ENCODE data around the gene TEX19.
"Not testable (repeated sequence)": the region's sequence is repeated elsewhere in the genome, so short reads cannot be mapped to it uniquely, and the experiment has no call there.

Gene TEX19

DNA sequence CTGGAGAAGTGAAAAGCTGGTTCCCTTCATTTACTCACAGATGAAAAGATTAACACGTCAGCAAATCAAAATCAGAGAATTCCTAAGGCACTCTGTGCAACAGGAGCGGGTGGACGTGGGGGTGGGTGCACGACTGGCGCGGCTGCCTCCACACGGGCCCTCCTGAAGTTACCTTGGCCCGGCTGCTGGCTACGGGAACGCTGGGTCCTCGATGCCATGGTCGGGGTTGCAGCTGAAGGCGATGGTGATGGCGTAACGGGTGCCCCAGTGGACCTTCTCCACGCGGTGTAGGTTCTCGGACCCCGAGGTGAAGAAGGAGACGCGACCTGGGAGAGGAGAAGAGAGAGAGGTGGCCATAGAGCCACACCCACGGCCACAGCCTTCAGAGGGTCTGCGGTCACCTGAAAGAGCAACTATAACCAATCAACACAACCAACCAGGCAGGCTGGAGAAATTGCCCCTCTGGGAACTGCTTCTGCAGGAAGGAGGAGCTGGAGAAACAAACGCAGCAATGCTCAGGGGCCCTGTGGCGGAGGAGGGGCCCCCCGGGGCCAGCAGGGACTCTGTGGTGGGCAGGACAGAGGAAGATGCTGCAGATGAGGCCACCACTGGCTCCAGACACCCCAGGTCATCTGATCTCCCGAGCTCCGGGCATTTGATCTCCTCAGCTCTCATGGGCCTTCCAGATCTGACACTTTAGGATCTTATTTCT is 33.3 kb downstream of the TEX19 start:
- DNase-seq, result no peak

- DNase-seq, result no peak
Observed at GRCh38 chr17:82392941-82393340, 33.9 kb downstream of the TEX19 start.

DNA sequence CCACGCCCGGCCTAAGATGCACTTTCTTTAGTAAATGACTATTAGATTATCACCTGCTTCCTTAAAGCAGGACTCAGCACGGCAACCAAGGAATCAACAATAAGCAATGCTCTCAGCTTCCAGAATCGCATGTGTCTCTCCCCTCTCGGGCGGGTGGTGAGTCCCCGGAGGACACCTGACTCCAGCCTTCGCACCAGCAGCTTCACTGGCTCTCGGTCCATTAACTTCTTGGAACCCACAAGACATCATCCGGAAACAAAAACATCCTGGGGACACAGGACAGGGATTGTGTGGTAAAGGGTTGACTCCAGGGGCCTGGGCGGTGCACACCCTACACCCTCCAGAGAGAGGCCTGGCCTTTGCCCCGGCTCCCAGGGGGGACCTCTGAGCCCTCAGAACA is 35.2 kb downstream of the TEX19 start:
- DNase-seq, result no peak

GRCh38 chr17:82396601-82397435 is 37.8 kb downstream of the TEX19 start:
- DNase-seq, result no peak

DNA sequence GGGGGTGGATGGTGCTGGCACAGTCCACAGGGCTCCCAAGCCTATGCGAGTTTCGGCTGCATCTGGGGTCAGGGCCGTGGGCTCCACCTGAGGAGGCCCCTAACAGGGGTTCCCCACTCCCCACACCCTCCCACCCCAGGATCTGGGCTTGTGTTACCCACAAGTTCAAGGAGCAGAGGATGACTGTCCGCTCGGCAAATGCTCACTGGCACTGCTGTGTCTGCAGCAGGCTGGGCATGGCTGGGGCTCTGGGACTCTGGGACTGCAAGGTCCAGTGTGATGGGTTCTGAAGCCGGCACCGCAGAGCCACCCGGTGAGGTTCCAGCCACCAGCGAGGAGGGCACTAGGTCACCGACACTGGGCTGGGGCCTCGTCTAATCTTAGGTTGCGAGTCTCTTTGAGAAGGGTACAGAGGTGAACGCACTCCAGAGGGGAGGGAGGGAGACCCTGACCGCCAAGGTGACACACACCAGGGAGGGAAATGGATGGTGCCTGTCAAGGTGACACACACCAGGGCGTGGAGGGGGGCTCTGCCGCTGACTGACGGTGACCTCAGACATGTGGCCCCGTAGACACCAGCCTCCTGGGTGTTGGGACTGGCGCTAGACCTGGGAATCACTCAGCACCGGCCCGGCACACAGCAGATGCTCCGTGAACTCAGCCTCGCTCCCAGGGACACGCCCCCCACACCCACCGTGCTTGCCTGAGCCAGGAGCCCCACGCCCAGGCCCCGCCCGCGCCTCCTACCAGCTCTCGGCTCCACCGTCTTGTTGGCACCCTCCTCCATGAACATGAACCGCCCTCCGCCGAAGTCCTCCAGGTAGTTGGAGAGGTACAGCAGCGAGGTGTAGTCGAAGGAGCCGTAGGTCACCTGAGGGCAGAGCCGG is 38.6 kb downstream of the TEX19 start:
- no peak for DNase-seq

GRCh38 chr17:82399041-82399441 is 40.0 kb downstream of the TEX19 start:
- no peak for DNase-seq

DNA sequence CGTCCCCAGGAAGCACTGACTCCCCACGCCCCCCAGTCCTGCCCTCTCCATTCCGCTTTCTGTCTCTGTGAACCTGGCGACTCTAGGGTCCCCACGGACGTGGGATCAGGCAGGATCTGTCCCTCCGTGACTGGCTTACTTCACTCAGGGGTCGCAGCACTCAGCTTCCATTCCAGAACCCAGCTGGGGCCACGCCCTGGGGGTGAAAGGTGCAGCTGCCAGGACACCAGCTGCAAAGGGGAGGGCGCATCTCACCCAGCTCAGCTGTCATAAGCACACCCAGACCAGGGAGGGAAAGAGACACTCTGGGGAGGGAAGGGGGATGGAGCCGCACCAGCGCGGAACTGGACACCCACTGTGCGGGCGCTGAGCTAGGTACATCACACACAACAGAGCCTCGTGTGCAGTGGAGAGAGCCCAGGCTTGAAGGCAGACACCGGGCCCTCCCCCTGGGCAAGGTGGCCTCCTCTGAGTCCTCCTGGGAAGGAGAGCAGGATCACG is 40.6 kb downstream of the TEX19 start:
- DNase-seq, result no peak

DNA sequence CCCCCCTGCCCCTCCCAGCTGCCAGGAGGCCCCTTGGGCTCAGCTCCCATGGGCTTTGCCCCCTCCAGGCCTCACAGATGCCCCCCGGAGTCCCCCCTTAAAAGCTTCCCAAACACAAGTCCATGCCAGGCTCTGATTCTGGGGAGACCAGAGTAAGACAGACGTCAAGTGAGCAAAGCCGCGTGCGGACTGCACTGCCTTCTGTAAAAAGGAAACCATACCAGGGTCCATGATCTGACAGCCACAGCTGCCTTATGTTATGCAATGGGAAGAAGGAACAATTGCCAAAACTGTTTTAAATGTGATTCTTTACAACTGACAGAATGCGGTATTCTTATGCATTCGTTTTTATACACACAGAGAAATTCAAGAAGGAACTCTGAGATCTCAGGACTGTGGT is 41.2 kb downstream of the TEX19 start:
- no peak for DNase-seq

DNA sequence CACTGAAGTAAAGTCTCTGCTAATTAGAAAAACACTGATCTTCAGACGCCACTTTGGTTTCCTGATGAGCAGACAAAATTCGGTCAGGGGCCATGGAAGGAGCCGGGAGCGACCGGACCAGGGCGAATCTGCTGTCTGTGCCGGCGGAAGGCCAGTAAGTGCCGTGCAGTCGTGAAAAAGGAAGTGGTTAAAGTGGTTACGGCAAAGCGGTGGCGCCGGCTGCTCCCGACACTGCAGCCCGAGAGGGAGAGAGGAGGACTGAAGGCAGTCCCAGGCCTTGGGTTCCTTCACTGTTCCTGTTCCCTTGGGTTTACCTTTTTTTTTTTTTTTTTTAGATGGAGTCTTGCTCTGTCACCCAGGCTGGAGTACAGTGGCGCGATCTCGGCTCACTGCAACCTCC is 41.8 kb downstream of the TEX19 start:
- DNase-seq, result peak; percentile 79

GRCh38 chr17:82402865-82403264 is 43.8 kb downstream of the TEX19 start:
- no peak for DNase-seq

- DNase-seq, result no peak
Observed at GRCh38 chr17:82403662-82404660, 44.9 kb downstream of the TEX19 start.

DNA sequence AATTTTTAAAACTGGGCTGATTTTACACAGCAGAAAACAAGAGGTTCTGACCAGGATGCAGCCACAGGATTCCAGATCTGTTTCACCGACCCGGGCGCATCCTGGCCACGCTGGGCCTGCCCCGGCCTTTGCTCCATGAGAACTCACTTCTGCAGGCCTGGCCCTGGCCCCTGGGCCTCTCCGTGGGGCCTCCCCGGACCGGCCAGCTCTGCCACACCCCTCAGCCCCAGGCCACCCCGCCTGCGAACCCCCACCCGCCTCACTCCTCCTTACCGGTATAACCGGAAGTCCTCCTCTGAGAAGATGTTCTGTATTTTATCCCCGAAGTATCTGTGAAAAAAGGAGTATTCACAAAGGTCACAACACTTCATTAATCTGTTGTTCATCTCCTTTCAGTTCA is 46.0 kb downstream of the TEX19 start:
- no peak for DNase-seq

- DNase-seq, result no peak
Observed at GRCh38 chr17:82406131-82406671, 47.2 kb downstream of the TEX19 start.

GRCh38 chr17:82407255-82407654 is 48.2 kb downstream of the TEX19 start:
- no peak for DNase-seq

DNA sequence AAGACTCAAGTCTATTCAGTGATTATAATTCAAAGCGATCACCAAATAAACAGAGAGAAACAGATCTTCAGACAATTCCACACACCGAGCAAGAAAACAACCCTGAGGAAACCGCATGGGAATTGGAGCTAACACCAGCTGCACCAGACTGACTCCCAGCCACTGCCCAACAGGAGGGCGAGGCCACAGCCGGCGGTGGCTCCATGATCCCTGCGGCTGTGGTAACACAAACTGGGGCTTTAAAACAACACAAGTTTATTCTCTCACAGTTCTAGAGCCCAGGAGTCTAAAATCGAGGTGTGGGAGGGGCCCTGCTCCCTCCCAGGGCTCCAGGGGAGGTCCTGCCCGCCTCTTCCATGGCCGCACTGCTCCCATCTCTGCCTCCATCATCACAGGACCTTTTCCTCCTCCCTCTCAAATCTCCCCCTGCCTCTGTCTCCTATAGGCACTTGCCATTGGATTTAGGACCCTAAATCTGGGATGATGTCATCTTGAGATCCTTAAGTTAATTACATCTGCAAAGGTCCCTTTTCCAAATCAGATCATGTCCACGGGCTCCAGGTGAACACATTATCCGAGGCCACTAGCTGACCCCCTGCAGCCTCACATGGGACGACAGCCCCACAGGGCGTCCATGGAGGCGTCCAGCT is 49.4 kb downstream of the TEX19 start:
- no peak for DNase-seq

DNA sequence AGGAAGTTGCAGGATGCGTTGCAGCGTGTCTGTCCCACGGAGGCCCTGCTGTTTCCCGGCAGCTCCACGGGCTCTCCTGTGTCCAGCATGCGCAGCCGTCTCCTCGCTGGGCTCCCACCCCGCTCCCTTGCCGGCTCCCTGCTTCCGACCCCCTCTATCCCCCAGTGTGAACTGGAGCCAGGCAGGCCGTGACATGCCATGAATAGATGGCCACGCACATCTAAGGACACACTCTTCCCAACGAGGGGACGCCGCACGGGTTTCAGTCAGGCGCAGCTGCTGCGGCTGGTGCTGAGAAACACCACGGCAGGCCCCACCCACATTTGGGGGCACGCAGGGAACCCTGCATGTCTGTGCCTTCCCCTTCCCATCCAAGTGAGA is 49.9 kb downstream of the TEX19 start:
- DNase-seq, result no peak

DNA sequence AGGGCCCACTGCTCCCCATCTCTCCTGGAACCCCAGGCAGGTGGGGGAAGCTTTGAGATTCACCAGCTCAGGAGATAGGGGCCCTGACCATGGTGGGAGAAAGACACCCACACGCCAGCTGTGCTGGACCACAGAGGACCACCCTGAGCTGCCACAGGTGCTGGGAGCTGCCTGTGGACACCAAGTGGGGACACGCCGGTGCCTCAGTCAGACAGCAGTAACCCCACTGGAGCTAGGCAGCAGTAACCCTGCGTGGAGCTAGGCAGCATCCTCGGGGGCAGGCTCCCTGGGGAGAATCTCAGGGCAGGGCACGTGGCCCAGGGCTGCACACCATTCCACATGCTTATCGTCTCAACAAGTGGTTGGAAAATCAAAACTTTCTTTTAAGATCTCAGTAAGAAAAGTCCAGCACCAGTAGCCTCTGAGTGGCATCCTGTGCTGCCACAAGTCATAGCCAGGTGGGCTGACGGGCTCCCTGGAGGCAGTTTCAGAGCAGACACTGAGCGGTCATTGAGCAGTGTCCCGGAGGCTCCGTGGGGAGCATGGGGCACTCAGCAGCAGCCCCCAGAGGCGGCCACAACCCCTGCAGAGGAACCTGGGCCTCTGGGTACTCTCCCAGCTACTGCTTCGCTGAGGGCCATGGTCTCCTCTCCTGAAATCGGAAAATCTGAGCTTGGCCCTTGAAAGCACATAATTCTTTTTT is 51.1 kb downstream of the TEX19 start:
- DNase-seq, result no peak

GRCh38 chr17:82411396-82412053 is 52.5 kb downstream of the TEX19 start:
- no peak for DNase-seq

- not testable (repeated sequence) for DNase-seq
Observed at GRCh38 chr17:82412081-82412480, 53.0 kb downstream of the TEX19 start.
